Endothelial cell (in vitro differentiated cells): ENCODE measurements around the gene LIPI. TPM values are rescaled to one million over a fixed set of nuclear protein-coding genes. Genes with fewer than 3 reads are reported as not detected.

ENCODE experiments used
- DNase-seq: peaks from one replicate; pipeline ENCODE4 v3.0.0; 2021; ENCODE audit warnings: low spot score
- H3K27ac Mint-ChIP-seq: one replicate; pipeline ENCODE4 v1.8.0; 2021; ENCODE audit warnings: mixed read lengths, inconsistent platforms; ENCODE audit not compliant: unreplicated experiment
- H3K27me3 Mint-ChIP-seq: one replicate; pipeline ENCODE4 v1.8.0; 2021; ENCODE audit warnings: mild to moderate bottlenecking, moderate library complexity, mixed read lengths, inconsistent platforms; ENCODE audit not compliant: unreplicated experiment
- H3K36me3 Mint-ChIP-seq: one replicate; pipeline ENCODE4 v1.8.0; 2021; ENCODE audit warnings: mild to moderate bottlenecking, low read depth, mixed read lengths, inconsistent platforms; ENCODE audit not compliant: unreplicated experiment
- H3K4me1 Mint-ChIP-seq: one replicate; pipeline ENCODE4 v1.8.0; 2021; ENCODE audit warnings: mild to moderate bottlenecking, mixed read lengths, inconsistent platforms; ENCODE audit not compliant: unreplicated experiment
- H3K4me3 Mint-ChIP-seq: one replicate; pipeline ENCODE4 v1.8.0; 2021; ENCODE audit warnings: mild to moderate bottlenecking, mixed read lengths, inconsistent platforms; ENCODE audit not compliant: unreplicated experiment
- H3K9me3 Mint-ChIP-seq: one replicate; pipeline ENCODE4 v1.8.0; 2021; ENCODE audit warnings: mixed read lengths, inconsistent platforms; ENCODE audit not compliant: unreplicated experiment
- total RNA-seq: library from RNA; stranded (reverse); fragmentation: NEBNext Ultra II Directional; extraction: Animal tissue kit (Norgen Biotek cat#: 25700); gene quantifications from one replicate; pipeline ENCODE4 v1.2.1, GENCODE V29; 2021; ENCODE audit not compliant: unreplicated experiment
- TF ChIP-seq, protein P1 (sequence below): fragments of 200-600 bp; sonication (generic); IDR thresholded peaks from one replicate; pipeline ENCODE4 v1.5.0; 2021; ENCODE audit warnings: antibody characterized with exemption; ENCODE audit not compliant: unreplicated experiment

Gene LIPI
- total RNA-seq, 1 donor from 2014 or later: not detected

GRCh38 chr21:14121719-14122118 is 89.0 kb downstream of the LIPI start:
- Mint-ChIP-seq H3K4me1 (peaks cover 19% of the 10 kb centered on the region), H3K27ac (peak overlapping the region; percentile 22), H3K36me3 (peaks cover 6% of the 10 kb centered on the region), H3K9me3 (peaks cover 4% of the 10 kb centered on the region), H3K27me3 (peaks cover 2% of the 10 kb centered on the region), H3K4me3 (no peak overlapping the region)
- DNase-seq: no peak
- TF ChIP-seq, protein P1, sequence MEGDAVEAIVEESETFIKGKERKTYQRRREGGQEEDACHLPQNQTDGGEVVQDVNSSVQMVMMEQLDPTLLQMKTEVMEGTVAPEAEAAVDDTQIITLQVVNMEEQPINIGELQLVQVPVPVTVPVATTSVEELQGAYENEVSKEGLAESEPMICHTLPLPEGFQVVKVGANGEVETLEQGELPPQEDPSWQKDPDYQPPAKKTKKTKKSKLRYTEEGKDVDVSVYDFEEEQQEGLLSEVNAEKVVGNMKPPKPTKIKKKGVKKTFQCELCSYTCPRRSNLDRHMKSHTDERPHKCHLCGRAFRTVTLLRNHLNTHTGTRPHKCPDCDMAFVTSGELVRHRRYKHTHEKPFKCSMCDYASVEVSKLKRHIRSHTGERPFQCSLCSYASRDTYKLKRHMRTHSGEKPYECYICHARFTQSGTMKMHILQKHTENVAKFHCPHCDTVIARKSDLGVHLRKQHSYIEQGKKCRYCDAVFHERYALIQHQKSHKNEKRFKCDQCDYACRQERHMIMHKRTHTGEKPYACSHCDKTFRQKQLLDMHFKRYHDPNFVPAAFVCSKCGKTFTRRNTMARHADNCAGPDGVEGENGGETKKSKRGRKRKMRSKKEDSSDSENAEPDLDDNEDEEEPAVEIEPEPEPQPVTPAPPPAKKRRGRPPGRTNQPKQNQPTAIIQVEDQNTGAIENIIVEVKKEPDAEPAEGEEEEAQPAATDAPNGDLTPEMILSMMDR: no peak

GRCh38 chr21:14120091-14120734 is 90.5 kb downstream of the LIPI start:
- peak overlapping the region; percentile 88 for H3K27ac Mint-ChIP-seq
- H3K36me3 Mint-ChIP-seq: peaks cover 6% of the 10 kb centered on the region
- peaks cover 19% of the 10 kb centered on the region for H3K4me1 Mint-ChIP-seq
- peaks cover 4% of the 10 kb centered on the region for H3K27me3 Mint-ChIP-seq
- peak; percentile 66 for DNase-seq
- TF ChIP-seq, protein P1: peak; percentile 78
- peaks cover 4% of the 10 kb centered on the region for H3K9me3 Mint-ChIP-seq
- no peak overlapping the region for H3K4me3 Mint-ChIP-seq

DNA sequence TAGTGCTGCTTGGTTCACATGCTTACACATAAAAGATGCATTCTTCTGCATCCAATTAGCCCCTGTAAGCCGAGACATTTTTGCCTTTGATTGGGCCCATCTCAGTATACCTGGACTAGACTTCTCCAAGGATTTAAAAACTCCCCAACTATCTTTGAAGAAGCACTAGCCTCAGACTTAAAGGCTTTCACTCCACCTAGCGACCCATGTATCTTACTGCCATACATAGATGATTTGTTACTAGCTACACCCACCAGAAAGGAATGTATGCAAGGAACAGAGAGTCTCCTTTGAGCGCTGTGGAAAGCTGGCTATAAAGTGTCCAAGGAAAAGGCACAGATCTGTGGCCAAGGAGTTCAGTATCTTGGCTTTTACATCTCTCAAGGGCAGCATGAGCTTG is 91.7 kb downstream of the LIPI start:
- H3K27me3 Mint-ChIP-seq: peaks cover 4% of the 10 kb centered on the region
- no peak overlapping the region for H3K4me3 Mint-ChIP-seq
- no peak overlapping the region for H3K27ac Mint-ChIP-seq
- DNase-seq: no peak
- H3K4me1 Mint-ChIP-seq: peaks cover 22% of the 10 kb centered on the region
- TF ChIP-seq, protein P1: no peak
- peaks cover 6% of the 10 kb centered on the region for H3K36me3 Mint-ChIP-seq
- H3K9me3 Mint-ChIP-seq: peaks cover 2% of the 10 kb centered on the region

DNA sequence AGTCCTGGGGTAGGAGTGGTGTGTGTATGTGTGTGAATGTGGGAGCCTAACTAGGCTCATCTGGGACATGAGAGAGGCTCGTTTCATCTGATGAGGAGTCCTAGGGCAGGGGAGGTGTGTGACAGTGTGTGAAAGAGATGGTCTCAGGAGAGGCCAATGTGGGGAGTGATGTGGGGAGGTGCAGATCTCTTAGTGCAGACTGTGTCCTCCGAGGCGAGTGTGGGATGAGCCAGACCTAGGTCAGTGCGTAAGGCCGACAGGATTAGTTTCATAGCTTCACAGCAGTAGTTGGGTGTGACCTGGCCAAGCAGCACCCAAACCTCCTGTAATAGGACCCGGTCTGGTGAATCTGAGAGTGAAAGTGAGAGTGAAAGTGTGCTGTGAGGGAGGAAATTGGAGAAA is 94.7 kb downstream of the LIPI start:
- Mint-ChIP-seq H3K4me3 (no peak overlapping the region), H3K27ac (no peak overlapping the region), H3K4me1 (peaks cover 18% of the 10 kb centered on the region), H3K27me3 (peaks cover 4% of the 10 kb centered on the region), H3K9me3 (no peaks in the 10 kb centered on the region), H3K36me3 (no peaks in the 10 kb centered on the region)
- no peak for DNase-seq
- TF ChIP-seq, protein P1: no peak

- Mint-ChIP-seq H3K36me3 (no peaks in the 10 kb centered on the region), H3K27me3 (peaks cover 4% of the 10 kb centered on the region), H3K9me3 (no peaks in the 10 kb centered on the region), H3K4me1 (peaks cover 16% of the 10 kb centered on the region), H3K4me3 (no peak overlapping the region), H3K27ac (no peak overlapping the region)
- TF ChIP-seq, protein P1: no peak
- no peak for DNase-seq
Measured at GRCh38 chr21:14115646-14116045, 95.1 kb downstream of the LIPI start.
